ENCODE measurements around the gene TRIM3.

- TF ChIP-seq CTCF (IDR thresholded peaks at IDR 0.05) (no peak), EZH2 (IDR thresholded peaks at IDR 0.05; ENCODE audit: borderline replicate concordance, insufficient read depth, low read depth, low read length, poor library complexity, severe bottlenecking) (no peak)
Measured at GRCh38 chr11:6486938-6487337, 13.2 kb upstream of the TRIM3 start.
